Endothelial cell (in vitro differentiated cells): ENCODE data around the gene STAT1. TPM values are rescaled to one million over a fixed set of nuclear protein-coding genes. Genes with fewer than 3 reads are reported as not detected.

Experiments used
- DNase-seq: peaks from one replicate; pipeline ENCODE4 v3.0.0; 2021; ENCODE audit warnings: low spot score
- H3K27ac Mint-ChIP-seq: one replicate; pipeline ENCODE4 v1.8.0; 2021; ENCODE audit warnings: mixed read lengths, inconsistent platforms; ENCODE audit not compliant: unreplicated experiment
- H3K27me3 Mint-ChIP-seq: one replicate; pipeline ENCODE4 v1.8.0; 2021; ENCODE audit warnings: mild to moderate bottlenecking, moderate library complexity, mixed read lengths, inconsistent platforms; ENCODE audit not compliant: unreplicated experiment
- H3K36me3 Mint-ChIP-seq: one replicate; pipeline ENCODE4 v1.8.0; 2021; ENCODE audit warnings: mild to moderate bottlenecking, low read depth, mixed read lengths, inconsistent platforms; ENCODE audit not compliant: unreplicated experiment
- H3K4me1 Mint-ChIP-seq: one replicate; pipeline ENCODE4 v1.8.0; 2021; ENCODE audit warnings: mild to moderate bottlenecking, mixed read lengths, inconsistent platforms; ENCODE audit not compliant: unreplicated experiment
- H3K4me3 Mint-ChIP-seq: one replicate; pipeline ENCODE4 v1.8.0; 2021; ENCODE audit warnings: mild to moderate bottlenecking, mixed read lengths, inconsistent platforms; ENCODE audit not compliant: unreplicated experiment
- H3K9me3 Mint-ChIP-seq: one replicate; pipeline ENCODE4 v1.8.0; 2021; ENCODE audit warnings: mixed read lengths, inconsistent platforms; ENCODE audit not compliant: unreplicated experiment
- CTCF ChIP-seq: fragments of 200-600 bp; sonication (generic); IDR thresholded peaks from one replicate; pipeline ENCODE4 v1.5.0; 2021; ENCODE audit warnings: antibody characterized with exemption; ENCODE audit not compliant: unreplicated experiment
- total RNA-seq: library from RNA; stranded (reverse); fragmentation: NEBNext Ultra II Directional; extraction: Animal tissue kit (Norgen Biotek cat#: 25700); gene quantifications from one replicate; pipeline ENCODE4 v1.2.1, GENCODE V29; 2021; ENCODE audit not compliant: unreplicated experiment

STAT1 gene
- total RNA-seq, 1 donor from 2014 or later = 30.1 TPM

GRCh38 chr2:191013682-191013931 lies 364 bp downstream of the STAT1 start:
- no peak for TF ChIP-seq CTCF
- Mint-ChIP-seq H3K36me3 (no peaks in the 10 kb centered on the region), H3K27me3 (peaks cover 2% of the 10 kb centered on the region), H3K4me3 (no peak overlapping the region), H3K27ac (no peak overlapping the region), H3K4me1 (no peaks in the 10 kb centered on the region), H3K9me3 (no peaks in the 10 kb centered on the region)
- no peak for DNase-seq

- Mint-ChIP-seq H3K9me3 (no peaks in the 10 kb centered on the region), H3K27me3 (no peaks in the 10 kb centered on the region), H3K4me1 (no peaks in the 10 kb centered on the region), H3K4me3 (no peak overlapping the region), H3K27ac (no peak overlapping the region), H3K36me3 (no peaks in the 10 kb centered on the region)
- TF ChIP-seq CTCF = no peak
- DNase-seq = no peak
These were observed 908 bp downstream of the STAT1 start for GRCh38 chr2:191012845-191013681.

GRCh38 chr2:191012346-191012745 lies 1.6 kb downstream of the STAT1 start:
- Mint-ChIP-seq H3K27me3 (no peaks in the 10 kb centered on the region), H3K4me1 (no peaks in the 10 kb centered on the region), H3K9me3 (no peaks in the 10 kb centered on the region), H3K27ac (no peak overlapping the region), H3K36me3 (no peaks in the 10 kb centered on the region), H3K4me3 (no peak overlapping the region)
- DNase-seq = no peak
- TF ChIP-seq CTCF = no peak

GRCh38 chr2:191010887-191011885 lies 2.8 kb downstream of the STAT1 start:
- peaks cover 2% of the 10 kb centered on the region for H3K27me3 Mint-ChIP-seq
- TF ChIP-seq CTCF = no peak
- no peaks in the 10 kb centered on the region for H3K9me3 Mint-ChIP-seq
- H3K4me1 Mint-ChIP-seq = no peaks in the 10 kb centered on the region
- no peak overlapping the region for H3K27ac Mint-ChIP-seq
- DNase-seq = no peak
- H3K36me3 Mint-ChIP-seq = peaks cover 10% of the 10 kb centered on the region
- no peak overlapping the region for H3K4me3 Mint-ChIP-seq
